GM12878 (cell line): ENCODE measurements around the gene TMEM106A. TPM values are rescaled to one million over a fixed set of nuclear protein-coding genes. Genes with fewer than 3 reads are reported as not detected.

Experiments
- ATAC-seq: fragments of 200-7000 bp; cut with Tn5 transposase; 3 replicates; pipeline ENCODE4 v1.9.1; 2020; ENCODE audit warnings: mild to moderate bottlenecking, moderate library complexity
- BruUV-seq: library from RNA; stranded (reverse); fragments of 400-500 nt; replicated peaks from 2 replicates; lab custom pipeline; 2021; lab: Mats Ljungman, UMichigan
- CTCF ChIA-PET: fragments of 300-600 bp; sonication (Branson Sonifier 250); formaldehyde crosslinking; extraction: SDS; loops from one replicate; lab custom pipeline; 2021; ENCODE audit warnings: inconsistent platforms; lab: Yijun Ruan, JAX
- POLR2A ChIA-PET: fragments of 350-600 bp; formaldehyde crosslinking; extraction: SDS; loops from one replicate; lab custom pipeline; 2021; ENCODE audit warnings: inconsistent platforms; lab: Charles Lee
- RAD21 ChIA-PET: fragments of 300-600 bp; sonication (Branson Sonifier 250); formaldehyde crosslinking; loops from one replicate; lab custom pipeline; 2023; ENCODE audit warnings: antibody characterized with exemption; ENCODE audit not compliant: unreplicated experiment; lab: Charles Lee
- SMC1A ChIA-PET: fragments of 300-600 bp; sonication (Branson Sonifier 250); formaldehyde crosslinking; loops from one replicate; lab custom pipeline; 2023; ENCODE audit not compliant: unreplicated experiment, uncharacterized antibody; lab: Charles Lee
- DNase-seq: peaks from one replicate; pipeline ENCODE4 v3.0.0-alpha.2; 2011; ENCODE audit warnings: low read depth, low spot score
- FAIRE-seq: peaks from 3 replicates; lab custom pipeline; 2011; peaks lifted over from hg19 to GRCh38; lab: Jason Lieb, UNC
- H2AFZ ChIP-seq: 2 replicates; pipeline ENCODE4 v1.6.0; 2011; ENCODE audit warnings: low read depth, low read length, control low read depth; ENCODE audit not compliant: control insufficient read depth
- H3K27ac ChIP-seq: 2 replicates; pipeline ENCODE4 v1.5.1; 2011; ENCODE audit warnings: control low read depth; ENCODE audit not compliant: control insufficient read depth, insufficient read depth
- H3K27me3 ChIP-seq, 2 experiments: replicated peaks in 1 of 2; 2 replicates each; pipeline versions ENCODE4 v1.6.0 to v1.6.1; 2011; ENCODE audit warnings: low read length in 1 of 2; ENCODE audit not compliant: control insufficient read depth in 2 of 2, insufficient read depth in 2 of 2
- H3K36me3 ChIP-seq, 2 experiments: 2 replicates each; pipeline ENCODE4 v1.5.1; 2011; ENCODE audit warnings: low read length in 1 of 2; ENCODE audit not compliant: control insufficient read depth in 2 of 2, insufficient read depth in 2 of 2
- H3K4me1 ChIP-seq: 2 replicates; pipeline ENCODE4 v1.6.1; 2011; ENCODE audit warnings: mild to moderate bottlenecking, low read length, moderate library complexity, mixed read lengths; ENCODE audit not compliant: control insufficient read depth, insufficient read depth
- H3K4me2 ChIP-seq: 2 replicates; pipeline ENCODE4 v1.6.0; 2011; ENCODE audit warnings: control low read depth; ENCODE audit not compliant: control insufficient read depth, insufficient read depth
- H3K4me3 ChIP-seq: fragments of 200-600 bp; sonication (generic); 2 replicates; pipeline ENCODE4 v1.5.1; 2016
- H3K79me2 ChIP-seq: 2 replicates; pipeline ENCODE4 v1.6.0; 2011; ENCODE audit warnings: low read length; ENCODE audit not compliant: control insufficient read depth, insufficient read depth
- H3K9ac ChIP-seq: 2 replicates; pipeline ENCODE4 v1.8.0; 2011; ENCODE audit warnings: low read length, control low read depth, mixed read lengths; ENCODE audit not compliant: control insufficient read depth, insufficient read depth
- H3K9me3 ChIP-seq: replicated peaks from 3 replicates; pipeline ENCODE4 v1.5.1; 2011; ENCODE audit warnings: mild to moderate bottlenecking, low read length; ENCODE audit not compliant: control insufficient read depth, insufficient read depth
- H4K20me1 ChIP-seq: 2 replicates; pipeline ENCODE4 v1.6.0; 2011; ENCODE audit not compliant: control insufficient read depth, insufficient read depth
- HCFC1 ChIP-seq: fragments of 150-350 bp; IDR thresholded peaks from 2 replicates; pipeline ENCODE4 v1.6.1; 2014; ENCODE audit warnings: low read length
- JUNB ChIP-seq: IDR thresholded peaks from 2 replicates; pipeline ENCODE4 v1.6.1; 2016; ENCODE audit warnings: antibody characterized with exemption, mild to moderate bottlenecking
- SIN3A ChIP-seq: IDR thresholded peaks from 2 replicates; pipeline ENCODE4 v1.6.1; 2012; ENCODE audit warnings: low read depth, low read length, improper control_type of control experiment
- WGBS: methylation state at CpG from one replicate; pipeline ENCODE4 v1.1.6; 2016; ENCODE audit warnings: low lambda C conversion rate; ENCODE audit not compliant: insufficient replicate concordance, insufficient coverage; ENCODE audit errors: missing lambda C conversion rate; 5-methylcytosine and 5-hydroxymethylcytosine counted together
- in situ Hi-C: fragments of 300-500 bp; cut with MboI; formaldehyde crosslinking; loops from 9 replicates; pipeline ENCODE4 v1.14.3; 2018; ENCODE audit warnings: mixed read lengths
- intact Hi-C: fragments of 100-400 bp; cut with micrococcal nuclease; formaldehyde crosslinking; loops from one replicate; pipeline ENCODE4 v1.14.2; 2022; ENCODE audit not compliant: unreplicated experiment
- polyA plus RNA-seq, 11 experiments: library from polyadenylated mRNA; depleted of rRNA in 4 of 11; unstranded in 6 of 11; stranded (reverse) in 5 of 11; fragments of >200 nt; fragmentation: Nextera tagmentation in 4 of 11; fragmentation: Illumina TruSeq in 1 of 11; extraction: Ambion mirVana in 4 of 11; extraction: Trizol in 1 of 11; gene quantifications; 1 replicate in 1 of 11; 2 replicates in 10 of 11; pipeline versions ENCODE4 v1.2.1 to v1.2.3, GENCODE V29; 2011 to 2016; ENCODE audit warnings: inconsistent platforms in 2 of 11, missing spikeins in 2 of 11, low read depth in 1 of 11
- total RNA-seq, 4 experiments: library from RNA; depleted of rRNA in 3 of 4; stranded (reverse); fragments of >200 nt in 3 of 4; fragmentation: Illumina TruSeq in 1 of 4; extraction: Trizol in 1 of 4; gene quantifications; 2 replicates each; pipeline versions ENCODE4 v1.2.1 to v1.2.3, GENCODE V29; 2013 to 2021
- TF ChIP-seq, protein P1 (sequence below): fragments of 450-650 bp; IDR thresholded peaks from 2 replicates; pipeline ENCODE4 v1.6.1; 2017; ENCODE audit warnings: borderline replicate concordance

The TMEM106A gene
- total and polyA plus RNA-seq, 10 of the 15 experiments (the other 5 are each of a cell fraction or from before 2014, with no cell fraction given), result 2.3 to 18.7 (median 9.3) TPM

DNA sequence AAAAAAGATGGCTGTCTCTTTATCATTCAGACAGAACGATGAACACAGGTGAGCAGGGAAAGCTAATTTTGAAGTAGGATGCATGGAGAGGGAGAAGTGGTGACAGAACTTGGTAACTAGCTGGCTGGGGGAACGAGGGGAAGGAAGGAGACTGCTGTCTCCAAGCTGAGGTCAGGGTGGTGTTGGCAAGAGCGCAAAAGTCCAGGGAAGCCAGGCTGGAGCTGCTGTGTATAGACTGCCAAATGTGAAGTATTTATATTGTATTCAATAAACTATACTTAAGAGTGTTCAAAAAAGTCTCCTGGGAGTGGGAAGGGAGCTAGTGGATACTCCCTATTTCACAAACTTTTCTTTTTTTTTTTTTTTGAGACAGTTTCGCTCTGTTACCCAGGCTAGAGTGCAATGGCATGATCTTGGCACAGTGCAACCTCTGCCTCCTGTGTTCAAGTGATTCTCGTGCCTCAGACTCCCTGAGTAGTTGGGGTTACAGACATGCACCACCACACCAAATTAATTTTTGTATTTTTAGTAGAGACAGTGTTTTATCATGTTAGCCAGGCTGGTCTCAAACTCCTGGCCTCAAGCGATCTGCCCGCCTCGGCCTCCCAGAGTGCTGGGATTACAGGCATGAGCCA, 8.2 kb downstream of the TMEM106A start:
- TF ChIP-seq HCFC1 (no peak), SIN3A (no peak), JUNB (no peak)
- TF ChIP-seq, protein P1, sequence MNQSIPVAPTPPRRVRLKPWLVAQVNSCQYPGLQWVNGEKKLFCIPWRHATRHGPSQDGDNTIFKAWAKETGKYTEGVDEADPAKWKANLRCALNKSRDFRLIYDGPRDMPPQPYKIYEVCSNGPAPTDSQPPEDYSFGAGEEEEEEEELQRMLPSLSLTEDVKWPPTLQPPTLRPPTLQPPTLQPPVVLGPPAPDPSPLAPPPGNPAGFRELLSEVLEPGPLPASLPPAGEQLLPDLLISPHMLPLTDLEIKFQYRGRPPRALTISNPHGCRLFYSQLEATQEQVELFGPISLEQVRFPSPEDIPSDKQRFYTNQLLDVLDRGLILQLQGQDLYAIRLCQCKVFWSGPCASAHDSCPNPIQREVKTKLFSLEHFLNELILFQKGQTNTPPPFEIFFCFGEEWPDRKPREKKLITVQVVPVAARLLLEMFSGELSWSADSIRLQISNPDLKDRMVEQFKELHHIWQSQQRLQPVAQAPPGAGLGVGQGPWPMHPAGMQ, result no peak
- SMC1A ChIA-PET, result interaction anchor here (0.6 to 0.7 kb wide), 2 partner anchors 175 to 479 kb away, joined by 3 read pairs; no protein-coding TSS in a partner anchor
- BruUV-seq, result no TSS peak
- DNase-seq (no peak), ATAC-seq (no peak), FAIRE-seq (no peak)
- peaks cover 2 to 14% of the 10 kb centered on the region in 2 experiments; a peak in 3 of 4 replicates for H3K36me3 ChIP-seq
- in situ Hi-C loops (loop anchor here (10.0 to 25.0 kb wide), 9 partner anchors 95 to 1642 kb away; partner anchors contain the start of genes DNAJC7, EIF1, HDAC5 and MEOX1), intact Hi-C loops (no loop called here)
- H3K27me3 ChIP-seq, result no peaks in the 10 kb centered on the region
- H3K9me3 ChIP-seq, result no peaks in the 10 kb centered on the region
- POLR2A ChIA-PET, result interaction anchor here (0.6 kb wide), 1 partner anchor 24 kb away, joined by 6 read pairs; no protein-coding TSS in a partner anchor
- no peaks in the 10 kb centered on the region for H4K20me1 ChIP-seq
- no peak overlapping the region for H3K27ac ChIP-seq
- no peak overlapping the region for H3K9ac ChIP-seq
- H3K4me1 ChIP-seq, result no peaks in the 10 kb centered on the region
- 91% methylated on average over 7 of the region's 8 CpGs for WGBS
- H3K4me3 ChIP-seq, result no peak overlapping the region
- CTCF ChIA-PET, result interaction anchor here (0.5 kb wide), 1 partner anchor 494 kb away, joined by 4 read pairs; no protein-coding TSS in a partner anchor
- H3K79me2 ChIP-seq, result no peaks in the 10 kb centered on the region
- no peak overlapping the region for H3K4me2 ChIP-seq
- RAD21 ChIA-PET, result no interaction called here
- H2AFZ ChIP-seq, result no peak overlapping the region
